GM12878 (cell line): ENCODE measurements around the gene AGBL4. TPM values are rescaled to one million over a fixed set of nuclear protein-coding genes. Genes with fewer than 3 reads are reported as not detected.
A peak's percentile ranks its signal among the peaks of the same experiment; 100 is the strongest.

Experiments used
- ATAC-seq: fragments of 200-7000 bp; cut with Tn5 transposase; 3 replicates; pipeline ENCODE4 v1.9.1; 2020; ENCODE audit warnings: mild to moderate bottlenecking, moderate library complexity
- BruUV-seq: library from RNA; stranded (reverse); fragments of 400-500 nt; replicated peaks from 2 replicates; lab custom pipeline; 2021; lab: Mats Ljungman, UMichigan
- CTCF ChIA-PET: fragments of 300-600 bp; sonication (Branson Sonifier 250); formaldehyde crosslinking; extraction: SDS; loops from one replicate; lab custom pipeline; 2021; ENCODE audit warnings: inconsistent platforms; lab: Yijun Ruan, JAX
- POLR2A ChIA-PET: fragments of 350-600 bp; formaldehyde crosslinking; extraction: SDS; loops from one replicate; lab custom pipeline; 2021; ENCODE audit warnings: inconsistent platforms; lab: Charles Lee
- RAD21 ChIA-PET: fragments of 300-600 bp; sonication (Branson Sonifier 250); formaldehyde crosslinking; loops from one replicate; lab custom pipeline; 2023; ENCODE audit warnings: antibody characterized with exemption; ENCODE audit not compliant: unreplicated experiment; lab: Charles Lee
- SMC1A ChIA-PET: fragments of 300-600 bp; sonication (Branson Sonifier 250); formaldehyde crosslinking; loops from one replicate; lab custom pipeline; 2023; ENCODE audit not compliant: unreplicated experiment, uncharacterized antibody; lab: Charles Lee
- DNase-seq: peaks from one replicate; pipeline ENCODE4 v3.0.0-alpha.2; 2011; ENCODE audit warnings: low read depth, low spot score
- FAIRE-seq: peaks from 3 replicates; lab custom pipeline; 2011; peaks lifted over from hg19 to GRCh38; lab: Jason Lieb, UNC
- H2AFZ ChIP-seq: 2 replicates; pipeline ENCODE4 v1.6.0; 2011; ENCODE audit warnings: low read depth, low read length, control low read depth; ENCODE audit not compliant: control insufficient read depth
- H3K27ac ChIP-seq: 2 replicates; pipeline ENCODE4 v1.5.1; 2011; ENCODE audit warnings: control low read depth; ENCODE audit not compliant: control insufficient read depth, insufficient read depth
- H3K27me3 ChIP-seq, 2 experiments: replicated peaks in 1 of 2; 2 replicates each; pipeline versions ENCODE4 v1.6.0 to v1.6.1; 2011; ENCODE audit warnings: low read length in 1 of 2; ENCODE audit not compliant: control insufficient read depth in 2 of 2, insufficient read depth in 2 of 2
- H3K36me3 ChIP-seq, 2 experiments: 2 replicates each; pipeline ENCODE4 v1.5.1; 2011; ENCODE audit warnings: low read length in 1 of 2; ENCODE audit not compliant: control insufficient read depth in 2 of 2, insufficient read depth in 2 of 2
- H3K4me1 ChIP-seq: 2 replicates; pipeline ENCODE4 v1.6.1; 2011; ENCODE audit warnings: mild to moderate bottlenecking, low read length, moderate library complexity, mixed read lengths; ENCODE audit not compliant: control insufficient read depth, insufficient read depth
- H3K4me2 ChIP-seq: 2 replicates; pipeline ENCODE4 v1.6.0; 2011; ENCODE audit warnings: control low read depth; ENCODE audit not compliant: control insufficient read depth, insufficient read depth
- H3K4me3 ChIP-seq: fragments of 200-600 bp; sonication (generic); 2 replicates; pipeline ENCODE4 v1.5.1; 2016
- H3K79me2 ChIP-seq: 2 replicates; pipeline ENCODE4 v1.6.0; 2011; ENCODE audit warnings: low read length; ENCODE audit not compliant: control insufficient read depth, insufficient read depth
- H3K9ac ChIP-seq: 2 replicates; pipeline ENCODE4 v1.8.0; 2011; ENCODE audit warnings: low read length, control low read depth, mixed read lengths; ENCODE audit not compliant: control insufficient read depth, insufficient read depth
- H3K9me3 ChIP-seq: replicated peaks from 3 replicates; pipeline ENCODE4 v1.5.1; 2011; ENCODE audit warnings: mild to moderate bottlenecking, low read length; ENCODE audit not compliant: control insufficient read depth, insufficient read depth
- H4K20me1 ChIP-seq: 2 replicates; pipeline ENCODE4 v1.6.0; 2011; ENCODE audit not compliant: control insufficient read depth, insufficient read depth
- CEBPB ChIP-seq, 2 experiments: fragments of 150-350 bp in 1 of 2; IDR thresholded peaks; 2 replicates each; pipeline ENCODE4 v1.6.1; 2012 to 2014; ENCODE audit warnings: low read depth in 2 of 2, low read length in 2 of 2, borderline replicate concordance in 1 of 2, inconsistent platforms in 1 of 2
- CREB1 ChIP-seq: IDR thresholded peaks from 2 replicates; pipeline ENCODE4 v1.6.1; 2012; ENCODE audit warnings: low read depth, mild to moderate bottlenecking, inconsistent platforms
- HDAC6 ChIP-seq: fragments of 200-600 bp; sonication (generic); IDR thresholded peaks from one replicate; pipeline ENCODE4 v1.8.0; 2017; ENCODE audit warnings: antibody characterized with exemption; ENCODE audit not compliant: unreplicated experiment
- POLR2AphosphoS5 ChIP-seq: IDR thresholded peaks from 2 replicates; pipeline ENCODE4 v1.6.1; 2011; ENCODE audit warnings: mild to moderate bottlenecking, low read length, inconsistent platforms
- RBBP5 ChIP-seq: fragments of 200-600 bp; sonication (generic); conservative IDR thresholded peaks from 2 replicates; pipeline ENCODE4 v1.6.1; 2016
- SPI1 ChIP-seq: IDR thresholded peaks from 2 replicates; pipeline ENCODE4 v1.6.1; 2011; ENCODE audit warnings: low read depth, mild to moderate bottlenecking, low read length, moderate library complexity, borderline replicate concordance; ENCODE audit not compliant: insufficient read depth
- ZBED1 ChIP-seq: IDR thresholded peaks from 2 replicates; pipeline ENCODE4 v1.6.1; 2016; ENCODE audit warnings: borderline replicate concordance
- in situ Hi-C: fragments of 300-500 bp; cut with MboI; formaldehyde crosslinking; loops from 9 replicates; pipeline ENCODE4 v1.14.3; 2018; ENCODE audit warnings: mixed read lengths
- intact Hi-C: fragments of 100-400 bp; cut with micrococcal nuclease; formaldehyde crosslinking; loops from one replicate; pipeline ENCODE4 v1.14.2; 2022; ENCODE audit not compliant: unreplicated experiment
- polyA plus RNA-seq, 11 experiments: library from polyadenylated mRNA; depleted of rRNA in 4 of 11; unstranded in 6 of 11; stranded (reverse) in 5 of 11; fragments of >200 nt; fragmentation: Nextera tagmentation in 4 of 11; fragmentation: Illumina TruSeq in 1 of 11; extraction: Ambion mirVana in 4 of 11; extraction: Trizol in 1 of 11; gene quantifications; 1 replicate in 1 of 11; 2 replicates in 10 of 11; pipeline versions ENCODE4 v1.2.1 to v1.2.3, GENCODE V29; 2011 to 2016; ENCODE audit warnings: inconsistent platforms in 2 of 11, missing spikeins in 2 of 11, low read depth in 1 of 11
- total RNA-seq, 4 experiments: library from RNA; depleted of rRNA in 3 of 4; stranded (reverse); fragments of >200 nt in 3 of 4; fragmentation: Illumina TruSeq in 1 of 4; extraction: Trizol in 1 of 4; gene quantifications; 2 replicates each; pipeline versions ENCODE4 v1.2.1 to v1.2.3, GENCODE V29; 2013 to 2021
- TF ChIP-seq, protein P1 (sequence below): fragments of 450-650 bp; formaldehyde crosslinking; IDR thresholded peaks from 2 replicates; pipeline ENCODE4 v1.4.0; 2022; ENCODE audit warnings: mild to moderate bottlenecking, moderate library complexity

Gene AGBL4
- total and polyA plus RNA-seq, 10 of the 15 experiments (the other 5 are each of a cell fraction or from before 2014, with no cell fraction given) = 0.31 TPM; not detected in 9

DNA sequence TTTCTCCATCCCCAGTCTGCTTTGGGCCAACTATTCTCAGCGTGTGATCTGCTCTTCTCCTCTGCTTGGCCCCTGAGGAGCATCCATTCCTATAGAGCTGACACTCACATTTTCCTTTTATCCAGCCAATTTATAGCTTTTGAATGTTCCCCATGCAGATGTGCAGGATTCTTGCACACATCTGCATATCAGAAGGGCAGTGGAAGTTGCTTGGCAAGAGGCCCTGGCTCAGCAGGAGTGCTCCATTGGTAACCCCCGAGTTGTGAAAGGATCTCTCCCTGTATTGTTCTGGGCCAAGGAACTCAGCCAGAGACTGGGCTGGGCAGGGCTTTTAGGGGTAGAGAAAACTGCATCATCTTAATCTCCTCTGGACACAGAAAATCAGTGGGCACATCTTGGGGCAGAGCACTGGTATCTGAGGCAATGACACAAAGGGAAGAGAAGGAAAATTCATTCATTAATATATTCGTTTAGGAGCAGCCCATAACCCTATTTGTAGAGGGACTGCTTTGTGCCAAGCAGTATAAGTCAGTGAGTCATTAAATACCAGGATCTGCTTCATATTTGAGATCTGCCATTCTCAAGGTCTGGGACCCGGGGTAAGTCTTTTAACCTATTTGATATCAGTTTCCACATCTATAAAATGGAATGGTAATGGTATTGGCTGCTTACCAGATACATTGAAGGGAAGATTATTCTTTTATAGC, 1216.0 kb downstream of the AGBL4 start (continued):
- TF ChIP-seq, protein P1, sequence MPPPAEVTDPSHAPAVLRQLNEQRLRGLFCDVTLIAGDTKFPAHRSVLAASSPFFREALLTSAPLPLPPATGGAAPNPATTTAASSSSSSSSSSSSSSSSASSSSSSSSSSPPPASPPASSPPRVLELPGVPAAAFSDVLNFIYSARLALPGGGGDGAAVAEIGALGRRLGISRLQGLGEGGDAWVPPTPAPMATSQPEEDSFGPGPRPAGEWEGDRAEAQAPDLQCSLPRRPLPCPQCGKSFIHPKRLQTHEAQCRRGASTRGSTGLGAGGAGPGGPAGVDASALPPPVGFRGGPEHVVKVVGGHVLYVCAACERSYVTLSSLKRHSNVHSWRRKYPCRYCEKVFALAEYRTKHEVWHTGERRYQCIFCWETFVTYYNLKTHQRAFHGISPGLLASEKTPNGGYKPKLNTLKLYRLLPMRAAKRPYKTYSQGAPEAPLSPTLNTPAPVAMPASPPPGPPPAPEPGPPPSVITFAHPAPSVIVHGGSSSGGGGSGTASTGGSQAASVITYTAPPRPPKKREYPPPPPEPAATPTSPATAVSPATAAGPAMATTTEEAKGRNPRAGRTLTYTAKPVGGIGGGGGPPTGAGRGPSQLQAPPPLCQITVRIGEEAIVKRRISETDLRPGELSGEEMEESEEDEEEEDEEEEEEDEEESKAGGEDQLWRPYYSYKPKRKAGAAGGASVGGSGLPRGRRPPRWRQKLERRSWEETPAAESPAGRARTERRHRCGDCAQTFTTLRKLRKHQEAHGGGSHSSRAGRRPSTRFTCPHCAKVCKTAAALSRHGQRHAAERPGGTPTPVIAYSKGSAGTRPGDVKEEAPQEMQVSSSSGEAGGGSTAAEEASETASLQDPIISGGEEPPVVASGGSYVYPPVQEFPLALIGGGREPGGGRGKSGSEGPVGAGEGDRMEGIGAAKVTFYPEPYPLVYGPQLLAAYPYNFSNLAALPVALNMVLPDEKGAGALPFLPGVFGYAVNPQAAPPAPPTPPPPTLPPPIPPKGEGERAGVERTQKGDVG (CRISPR knock-in tag) = no peak

DNA sequence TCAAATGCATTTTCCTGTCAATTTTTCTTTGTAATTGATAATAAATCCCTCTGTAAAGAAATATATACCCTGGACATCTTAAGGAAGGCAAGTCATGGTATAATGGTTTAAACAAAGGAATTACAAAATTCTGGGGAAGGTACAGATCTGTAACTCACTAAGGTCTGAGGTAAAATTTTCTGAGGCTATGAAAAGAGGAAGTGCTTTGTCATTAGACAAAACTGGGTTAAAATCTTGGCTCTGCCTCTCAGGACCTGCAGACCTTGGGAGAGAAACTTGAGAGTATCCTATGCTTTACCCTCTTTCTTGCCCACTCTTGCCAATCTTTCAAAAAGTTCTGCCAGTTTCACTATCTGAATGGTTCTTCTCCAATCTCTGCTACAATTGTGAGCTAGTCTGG, 1220.3 kb downstream of the AGBL4 start:
- no TSS peak for BruUV-seq
- in situ Hi-C loops = no loop called here
- CTCF ChIA-PET = interaction anchor here (1.0 to 1.3 kb wide), 2 partner anchors 14 to 126 kb away, joined by 3 to 4 read pairs; no protein-coding TSS in a partner anchor

More for the DNA sequence above, 1220.3 kb downstream of the AGBL4 start:
- no peak for DNase-seq
- TF ChIP-seq RBBP5 (no peak), HDAC6 (no peak), POLR2AphosphoS5 (no peak), CREB1 (no peak), ZBED1 (no peak), SPI1 (peak; percentile 91), CEBPB (IDR thresholded peaks at IDR 0.05; ENCODE audit: borderline replicate concordance in 1 of 2, low read depth in 2 of 2, low read length in 2 of 2) (no peak)
- RAD21 ChIA-PET = no interaction called here
- Histone ChIP-seq H3K4me3 (no peak overlapping the region), H2AFZ (no peak overlapping the region), H3K79me2 (no peaks in the 10 kb centered on the region), H3K36me3 (no peaks in the 10 kb centered on the region), H4K20me1 (no peaks in the 10 kb centered on the region), H3K4me1 (no peaks in the 10 kb centered on the region), H3K4me2 (no peak overlapping the region), H3K9ac (no peak overlapping the region), H3K27ac (no peak overlapping the region), H3K27me3 (no peaks in the 10 kb centered on the region; a peak in 1 of 4 replicates), H3K9me3 (no peaks in the 10 kb centered on the region; the same call in 2 of the 3 replicates)
- intact Hi-C loops = no loop called here
- POLR2A ChIA-PET = no interaction called here
- ATAC-seq = no peak
- no peak for FAIRE-seq
- SMC1A ChIA-PET = no interaction called here
